Neuronal stem cell (in vitro differentiated cells): Measurements from ENCODE around the gene KIDINS220.

Experiments
- DNase-seq: peaks from one replicate; pipeline ENCODE4 v3.0.0-alpha.2; 2013; ENCODE audit warnings: low spot score
- H2AFZ ChIP-seq: one replicate; pipeline ENCODE4 v1.6.1; 2013; ENCODE audit warnings: mild to moderate bottlenecking, low read length, inconsistent platforms
- H2AK5ac ChIP-seq: 2 replicates; pipeline ENCODE4 v1.6.1; 2013; ENCODE audit warnings: low read depth, mild to moderate bottlenecking, inconsistent platforms, low read length, moderate library complexity, mixed read lengths
- H2BK120ac ChIP-seq: 2 replicates; pipeline ENCODE4 v1.6.1; 2013; ENCODE audit warnings: low read depth, mild to moderate bottlenecking, inconsistent platforms, low read length, moderate library complexity, mixed read lengths
- H2BK12ac ChIP-seq: one replicate; pipeline ENCODE4 v1.6.1; 2013; ENCODE audit warnings: low read length, inconsistent platforms
- H2BK15ac ChIP-seq: 2 replicates; pipeline ENCODE4 v1.6.1; 2013; ENCODE audit warnings: mild to moderate bottlenecking, low read length, inconsistent platforms, mixed read lengths
- H2BK5ac ChIP-seq: one replicate; pipeline ENCODE4 v1.6.1; 2013; ENCODE audit warnings: inconsistent platforms, mild to moderate bottlenecking, low read length, moderate library complexity
- H3K14ac ChIP-seq: one replicate; pipeline ENCODE4 v1.6.1; 2013; ENCODE audit warnings: low read length, inconsistent platforms
- H3K18ac ChIP-seq: 2 replicates; pipeline ENCODE4 v1.6.1; 2013; ENCODE audit warnings: low read length, inconsistent platforms
- H3K23ac ChIP-seq: 2 replicates; pipeline ENCODE4 v1.6.1; 2013; ENCODE audit warnings: low read depth, mild to moderate bottlenecking, mixed read lengths, low read length, inconsistent platforms; ENCODE audit not compliant: poor library complexity
- H3K27ac ChIP-seq: replicated peaks from 3 replicates; pipeline ENCODE4 v1.5.1; 2013; ENCODE audit warnings: low read length, inconsistent platforms
- H3K27me3 ChIP-seq, 3 experiments: 2 replicates each; pipeline ENCODE4 v1.6.1; 2013; ENCODE audit warnings: low read length in 3 of 3, mild to moderate bottlenecking in 2 of 3, inconsistent platforms in 1 of 3, low read depth in 1 of 3, mixed read lengths in 1 of 3, moderate library complexity in 1 of 3; ENCODE audit not compliant: control insufficient read depth in 3 of 3, insufficient read depth in 3 of 3
- H3K36me3 ChIP-seq, 2 donors: replicated peaks in 1 of 2; 2 replicates each; pipeline ENCODE4 v1.6.1; 2013; ENCODE audit warnings: low read length in 2 of 2; ENCODE audit not compliant: control insufficient read depth in 2 of 2, insufficient read depth in 2 of 2
- H3K4ac ChIP-seq: 2 replicates; pipeline ENCODE4 v1.6.1; 2013; ENCODE audit warnings: inconsistent platforms, mild to moderate bottlenecking, low read length, moderate library complexity
- H3K4me1 ChIP-seq, 2 donors: 1 replicate in 1 of 2; 2 replicates in 1 of 2; pipeline ENCODE4 v1.6.1; 2013; ENCODE audit warnings: low read length in 2 of 2, low read depth in 1 of 2; ENCODE audit not compliant: control insufficient read depth in 2 of 2, insufficient read depth in 1 of 2
- H3K4me2 ChIP-seq: one replicate; pipeline ENCODE4 v1.6.1; 2013; ENCODE audit warnings: mild to moderate bottlenecking, low read length, inconsistent platforms; ENCODE audit not compliant: insufficient read depth, poor library complexity, severe bottlenecking
- H3K4me3 ChIP-seq, 2 donors: 2 replicates each; pipeline ENCODE4 v1.5.1; 2013; ENCODE audit warnings: low read length in 2 of 2, mild to moderate bottlenecking in 2 of 2, inconsistent platforms in 1 of 2, moderate library complexity in 1 of 2
- H3K79me1 ChIP-seq: one replicate; pipeline ENCODE4 v1.6.1; 2013; ENCODE audit warnings: low read depth, mild to moderate bottlenecking, inconsistent platforms, low read length, moderate library complexity
- H3K9ac ChIP-seq: one replicate; pipeline ENCODE4 v1.6.1; 2013; ENCODE audit warnings: mild to moderate bottlenecking, low read depth, low read length, inconsistent platforms; ENCODE audit not compliant: poor library complexity
- H3K9me3 ChIP-seq, 2 donors: replicated peaks in 1 of 2; 2 replicates each; pipeline versions ENCODE3 to v1.6.1; 2013; ENCODE audit warnings: low read length in 2 of 2, mild to moderate bottlenecking in 2 of 2, inconsistent platforms in 1 of 2, low read depth in 1 of 2, mixed read lengths in 1 of 2, moderate library complexity in 1 of 2; ENCODE audit not compliant: control insufficient read depth in 2 of 2, insufficient read depth in 1 of 2
- H4K8ac ChIP-seq: one replicate; pipeline ENCODE4 v1.6.1; 2013; ENCODE audit warnings: low read depth, mild to moderate bottlenecking, inconsistent platforms, low read length, moderate library complexity
- H4K91ac ChIP-seq: one replicate; pipeline ENCODE4 v1.6.1; 2013; ENCODE audit warnings: low read length, low read depth, mild to moderate bottlenecking, inconsistent platforms; ENCODE audit not compliant: poor library complexity
- WGBS, 2 donors: extraction: QIAGEN DNeasy Blood & Tissue Kit; methylation state at CpG; one replicate each; pipeline ENCODE4 v1.1.7; 2013; ENCODE audit warnings: missing lambda C conversion rate in 2 of 2, mixed read lengths in 1 of 2; ENCODE audit not compliant: insufficient read length in 2 of 2, insufficient replicate concordance in 1 of 2; ENCODE audit errors: extremely low coverage in 2 of 2; 5-methylcytosine and 5-hydroxymethylcytosine counted together

The KIDINS220 gene

GRCh38 chr2:8725838-8726237 is 111.6 kb downstream of the KIDINS220 start:
- H3K9me3 ChIP-seq = no peaks in the 10 kb centered on the region
- H3K4me1 ChIP-seq = no peaks in the 10 kb centered on the region
- no peak overlapping the region for H2BK12ac ChIP-seq
- no peak overlapping the region for H2BK120ac ChIP-seq
- no peak overlapping the region for H3K27ac ChIP-seq
- no peak overlapping the region for H3K4ac ChIP-seq
- no peak overlapping the region for H3K4me2 ChIP-seq
- H3K14ac ChIP-seq = no peak overlapping the region
- no peaks in the 10 kb centered on the region for H3K79me1 ChIP-seq
- no peak overlapping the region for H2AK5ac ChIP-seq
- no peak overlapping the region for H3K18ac ChIP-seq
- H3K4me3 ChIP-seq = no peak overlapping the region
- no peak overlapping the region for H2BK15ac ChIP-seq
- H3K23ac ChIP-seq = no peak overlapping the region
- no peak overlapping the region for H4K8ac ChIP-seq
- H4K91ac ChIP-seq = no peak overlapping the region
- no peak overlapping the region for H2BK5ac ChIP-seq
- H3K9ac ChIP-seq = no peak overlapping the region
- no CpG with 5 or more reads among the region's 7 CpGs for whole genome bisulfite sequencing, 2 donors
- H3K36me3 ChIP-seq = peaks cover 3 to 28% of the 10 kb centered on the region in 2 donors
- no peaks in the 10 kb centered on the region for H3K27me3 ChIP-seq
- H2AFZ ChIP-seq = no peak overlapping the region
- no peak for DNase-seq

GRCh38 chr2:8722986-8723385 is 114.4 kb downstream of the KIDINS220 start:
- Histone ChIP-seq H3K9ac (no peak overlapping the region), H2BK120ac (no peak overlapping the region), H3K4me1 (no peaks in the 10 kb centered on the region), H3K18ac (no peak overlapping the region), H3K4me3 (no peak overlapping the region), H4K91ac (no peak overlapping the region), H3K23ac (no peak overlapping the region), H3K4me2 (no peak overlapping the region), H2BK12ac (no peak overlapping the region), H2BK15ac (no peak overlapping the region), H3K27me3 (no peaks in the 10 kb centered on the region), H3K79me1 (no peaks in the 10 kb centered on the region), H2AFZ (no peak overlapping the region), H3K9me3 (no peaks in the 10 kb centered on the region), H2BK5ac (no peak overlapping the region), H4K8ac (no peak overlapping the region), H2AK5ac (no peak overlapping the region), H3K14ac (no peak overlapping the region), H3K4ac (no peak overlapping the region), H3K27ac (no peak overlapping the region), H3K36me3 (peaks cover 0 to 3% of the 10 kb centered on the region in 2 donors)
- no peak for DNase-seq
- no CpG with 5 or more reads among the region's 10 CpGs for WGBS, 2 donors

- H3K4ac ChIP-seq = no peak overlapping the region
- no peak overlapping the region for H3K18ac ChIP-seq
- no CpG with 5 or more reads among the region's 3 CpGs for WGBS, 2 donors
- H4K8ac ChIP-seq = no peak overlapping the region
- no peaks in the 10 kb centered on the region for H3K4me1 ChIP-seq
- no peak for DNase-seq
- H3K9ac ChIP-seq = no peak overlapping the region
- H3K9me3 ChIP-seq = no peaks in the 10 kb centered on the region
- H3K36me3 ChIP-seq = no peaks in the 10 kb centered on the region
- no peak overlapping the region for H2AK5ac ChIP-seq
- H2BK12ac ChIP-seq = no peak overlapping the region
- no peaks in the 10 kb centered on the region for H3K79me1 ChIP-seq
- H3K23ac ChIP-seq = no peak overlapping the region
- H3K14ac ChIP-seq = no peak overlapping the region
- H2BK5ac ChIP-seq = no peak overlapping the region
- no peak overlapping the region for H2BK15ac ChIP-seq
- no peak overlapping the region for H3K27ac ChIP-seq
- H2AFZ ChIP-seq = no peak overlapping the region
- H2BK120ac ChIP-seq = no peak overlapping the region
- no peak overlapping the region for H3K4me3 ChIP-seq
- H3K4me2 ChIP-seq = no peak overlapping the region
- H3K27me3 ChIP-seq = no peaks in the 10 kb centered on the region
- no peak overlapping the region for H4K91ac ChIP-seq
Measured at GRCh38 chr2:8721410-8721809, 116.0 kb downstream of the KIDINS220 start.

GRCh38 chr2:8720741-8721140 is 116.7 kb downstream of the KIDINS220 start:
- Histone ChIP-seq H2BK12ac (no peak overlapping the region), H2AK5ac (no peak overlapping the region), H2BK15ac (no peak overlapping the region), H3K4me3 (no peak overlapping the region), H3K27ac (no peak overlapping the region), H4K91ac (no peak overlapping the region), H2BK120ac (no peak overlapping the region), H3K27me3 (no peaks in the 10 kb centered on the region), H3K9me3 (no peaks in the 10 kb centered on the region), H4K8ac (no peak overlapping the region), H3K23ac (no peak overlapping the region), H3K36me3 (no peaks in the 10 kb centered on the region), H3K9ac (no peak overlapping the region), H2AFZ (no peak overlapping the region), H3K4ac (no peak overlapping the region), H3K79me1 (no peaks in the 10 kb centered on the region), H3K4me2 (no peak overlapping the region), H2BK5ac (no peak overlapping the region), H3K14ac (no peak overlapping the region), H3K4me1 (no peaks in the 10 kb centered on the region), H3K18ac (no peak overlapping the region)
- WGBS, 2 donors = no CpG with 5 or more reads among the region's 3 CpGs
- no peak for DNase-seq
